HuH-7.5 (cell line): ENCODE results near the gene ROBO3.

ENCODE experiments used
- DNase-seq: peaks from one replicate; pipeline ENCODE4 v3.0.0; 2011; ENCODE audit warnings: low spot score

Gene ROBO3

DNA sequence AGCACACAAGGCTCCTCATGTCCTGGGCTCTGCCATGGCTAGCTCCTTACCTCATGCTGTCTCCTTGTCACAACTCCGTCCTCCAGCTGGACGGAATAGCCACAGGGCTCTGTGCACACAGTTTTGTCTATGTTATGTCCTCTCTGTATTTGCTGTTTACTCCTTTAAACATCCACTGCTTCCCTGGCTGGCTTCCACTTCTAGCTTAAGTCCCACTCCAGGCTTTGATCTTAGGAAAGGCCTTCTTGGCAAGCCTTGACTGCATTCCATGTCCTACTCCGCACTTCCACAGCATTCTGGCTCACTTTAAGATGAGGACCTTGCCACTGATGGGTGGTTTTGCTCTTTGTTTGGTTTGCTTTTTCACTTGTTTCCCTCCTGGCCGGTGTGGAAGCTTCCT, 22.9 kb upstream of the ROBO3 start:
- no peak for DNase-seq

DNA sequence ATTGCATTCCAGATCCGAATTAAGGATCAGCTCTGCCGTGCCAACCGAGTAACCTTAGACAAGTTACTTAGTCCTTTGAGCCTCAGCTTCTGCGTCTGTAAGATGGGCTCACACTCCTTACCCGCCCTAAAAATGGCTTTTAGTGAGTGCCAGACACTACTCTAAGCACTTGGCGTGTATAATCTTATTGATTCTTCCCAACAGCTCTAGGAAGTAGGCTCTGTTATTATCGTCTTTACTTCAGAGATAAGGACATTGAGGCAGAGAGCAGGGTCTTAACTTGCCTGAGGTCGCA, 21.7 kb upstream of the ROBO3 start:
- DNase-seq = no peak

DNA sequence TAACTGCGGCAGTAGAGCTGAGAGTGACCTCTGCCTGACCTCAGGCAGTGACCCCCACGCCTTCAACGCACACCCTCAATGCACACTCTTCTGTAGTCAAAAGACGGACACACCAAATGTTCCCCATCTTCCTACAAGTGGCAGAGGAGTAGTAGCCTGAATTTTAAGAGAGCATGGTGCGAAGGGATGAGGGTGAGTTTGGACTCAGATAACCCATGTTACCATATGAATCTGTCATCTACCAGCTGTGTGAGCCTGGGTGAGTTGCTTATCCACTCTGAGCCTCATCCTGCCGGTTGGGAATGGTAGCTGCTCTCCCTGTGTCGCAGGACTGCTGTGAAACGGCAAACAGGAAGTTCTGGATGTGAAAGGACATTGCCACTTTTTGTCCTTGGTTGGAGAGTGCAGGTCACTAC, 20.6 kb upstream of the ROBO3 start:
- no peak for DNase-seq

DNA sequence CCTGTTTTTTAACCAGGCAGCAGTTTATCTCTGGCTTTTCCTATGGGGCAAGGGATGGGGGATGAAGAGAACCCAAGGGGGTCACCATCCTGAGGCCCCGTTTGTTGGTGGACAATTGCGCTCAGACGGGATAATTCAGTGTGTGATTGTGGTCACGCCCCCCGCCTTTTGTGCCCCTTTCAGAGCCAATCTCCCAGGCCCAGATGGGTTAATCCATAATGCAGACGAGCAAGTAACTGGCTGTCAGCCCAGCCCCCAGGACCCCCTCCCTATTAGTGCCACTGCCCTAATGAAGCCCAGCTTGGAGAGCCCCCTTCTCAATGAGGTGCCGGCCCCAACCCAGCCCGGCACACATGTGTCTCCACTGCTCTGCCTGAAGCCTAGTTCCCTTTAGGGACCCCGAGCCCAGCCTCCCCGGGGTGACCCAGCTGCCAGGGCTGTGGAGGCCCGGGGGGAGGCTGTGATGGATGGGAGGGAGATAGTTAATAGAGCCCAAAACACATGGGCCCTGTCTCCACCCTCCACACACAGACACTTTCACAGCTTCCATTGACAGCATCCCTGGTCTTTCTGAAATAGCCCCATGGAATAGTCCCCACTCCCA, 19.1 kb upstream of the ROBO3 start:
- no peak for DNase-seq

DNA sequence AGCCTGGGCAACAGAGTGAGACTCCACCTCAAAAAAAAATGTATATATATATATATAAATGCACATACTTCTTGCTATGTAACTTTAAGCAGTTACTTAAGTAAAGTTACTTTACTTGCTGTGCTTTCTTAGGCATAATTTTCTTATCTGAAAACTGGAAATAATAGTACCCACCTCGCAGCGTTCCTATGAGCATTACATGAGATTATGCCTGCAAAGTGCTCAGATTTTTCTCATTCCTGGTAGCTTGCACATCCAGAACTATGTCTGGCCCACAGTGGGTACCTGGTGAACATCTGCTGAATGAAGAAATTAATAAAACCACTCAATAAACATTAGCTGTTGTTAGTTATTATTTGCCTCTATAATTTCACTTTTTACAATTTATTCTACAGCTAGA, 6.1 kb upstream of the ROBO3 start:
- no peak for DNase-seq

DNA sequence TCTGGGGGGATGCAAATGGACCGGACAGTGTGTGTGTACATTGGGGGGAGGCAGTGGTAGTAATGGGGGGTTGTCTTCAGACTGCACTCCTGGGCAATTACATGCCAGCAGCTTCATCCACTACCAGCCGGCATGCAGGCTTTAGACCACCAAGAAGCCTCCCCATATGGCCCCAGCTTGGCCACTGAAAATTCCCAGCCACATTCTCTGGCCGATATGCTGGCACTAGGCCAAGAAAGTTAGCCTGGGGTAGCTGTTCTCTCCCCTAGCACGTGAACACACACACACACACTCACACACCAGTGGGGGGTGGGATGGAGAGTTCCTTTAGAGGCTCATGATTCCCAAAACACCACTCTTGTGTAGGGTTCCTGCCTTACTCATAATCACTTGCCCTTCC, 3.6 kb upstream of the ROBO3 start:
- DNase-seq = no peak

DNA sequence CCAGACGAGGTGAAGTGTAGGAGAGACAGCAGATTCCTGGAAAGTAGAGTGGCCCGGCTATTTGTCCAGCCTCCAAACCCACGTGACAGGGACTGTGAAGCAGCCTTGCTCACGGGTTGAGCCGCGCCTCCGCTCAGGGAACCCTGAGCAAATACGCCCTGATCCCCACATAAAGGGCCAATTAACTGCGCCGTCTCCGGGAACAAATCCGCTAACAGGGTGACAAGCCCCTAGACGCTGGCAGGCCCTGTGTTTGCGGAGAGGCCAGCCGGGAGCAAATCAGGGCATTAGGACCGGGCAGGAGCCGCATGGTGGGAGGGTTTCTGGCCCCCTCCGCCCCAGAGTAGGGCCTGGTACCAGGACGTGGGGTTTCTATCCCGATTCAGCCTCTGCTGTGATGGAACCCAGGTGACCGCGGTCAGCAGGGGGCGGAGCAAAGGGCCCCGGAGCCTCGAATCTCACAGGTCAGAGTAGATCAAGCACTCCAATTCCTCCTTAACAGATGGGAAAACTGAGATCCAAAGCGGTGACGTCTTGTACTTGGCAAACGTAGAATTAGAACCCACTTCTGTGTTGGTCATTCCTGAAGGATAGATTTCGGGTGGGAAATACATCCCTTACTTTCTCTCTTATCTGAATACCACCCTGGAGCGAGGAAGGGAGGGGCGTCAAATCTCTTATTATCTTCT, 2.0 kb upstream of the ROBO3 start:
- no peak for DNase-seq

DNA sequence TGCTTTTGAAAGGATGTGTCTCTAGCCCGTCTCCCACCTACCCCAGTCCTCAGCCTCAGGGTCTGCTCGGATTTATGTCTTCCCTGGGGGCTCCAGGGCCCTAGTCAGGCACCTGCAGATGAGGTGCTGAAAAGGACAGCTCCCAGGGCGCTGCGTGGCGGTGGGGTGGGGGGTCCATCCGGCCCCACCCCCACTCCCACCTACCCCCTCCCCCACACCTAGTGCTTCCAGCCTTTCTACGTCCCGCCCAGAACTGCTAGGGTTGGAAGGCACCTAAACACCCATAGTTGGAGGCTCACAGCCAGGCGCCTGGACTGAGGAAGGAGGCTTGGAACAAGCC, 1.4 kb upstream of the ROBO3 start:
- no peak for DNase-seq

DNA sequence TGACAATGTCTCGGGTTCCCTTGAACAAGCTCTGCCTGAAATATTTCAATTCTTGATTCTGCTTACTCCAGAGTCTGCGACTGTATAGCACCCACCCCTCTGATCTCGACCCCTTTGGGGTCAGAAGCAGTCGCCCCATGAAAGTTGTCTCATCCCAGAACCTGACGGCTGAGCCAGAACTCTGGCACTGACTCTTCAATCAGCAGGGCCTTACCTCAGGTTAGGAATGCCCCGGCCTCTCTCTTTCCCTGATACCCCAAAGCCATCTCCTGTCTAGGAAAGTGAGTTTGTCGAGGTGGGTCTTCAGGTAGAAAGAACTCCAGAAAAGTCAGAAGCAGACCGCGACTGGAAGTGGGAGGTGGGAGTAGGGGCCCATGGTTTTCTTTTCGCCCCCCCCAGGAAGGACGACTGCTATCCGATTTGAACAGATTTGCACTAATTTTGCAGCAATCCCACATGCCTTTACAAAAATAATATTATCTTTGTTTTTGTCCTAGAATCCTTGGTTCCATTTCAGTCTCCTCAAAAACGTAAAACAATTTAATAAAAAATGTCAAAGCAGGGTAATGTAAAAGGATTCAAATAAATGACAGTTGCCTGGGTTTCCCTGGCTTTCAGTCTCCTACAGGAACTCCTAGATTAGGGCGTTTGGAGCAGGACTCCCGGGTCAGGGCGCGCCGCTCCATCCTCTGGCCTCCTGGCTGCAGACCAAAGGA, 898 bp upstream of the ROBO3 start:
- DNase-seq = no peak

DNA sequence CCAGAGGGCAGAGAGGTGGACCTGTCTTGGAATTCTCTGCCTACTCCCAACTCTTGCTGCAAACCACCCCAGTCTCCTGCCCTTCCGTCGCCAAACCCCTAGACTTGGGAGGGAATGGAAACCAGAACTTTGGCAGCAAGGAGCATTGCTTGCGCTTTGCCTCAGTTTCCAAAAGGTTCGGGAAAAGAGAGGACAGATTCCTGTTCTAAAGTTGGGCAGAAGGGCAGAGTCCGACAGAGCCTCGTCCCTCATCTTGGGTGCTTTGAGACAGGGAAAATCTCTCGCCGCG, 396 bp upstream of the ROBO3 start:
- DNase-seq = no peak

DNA sequence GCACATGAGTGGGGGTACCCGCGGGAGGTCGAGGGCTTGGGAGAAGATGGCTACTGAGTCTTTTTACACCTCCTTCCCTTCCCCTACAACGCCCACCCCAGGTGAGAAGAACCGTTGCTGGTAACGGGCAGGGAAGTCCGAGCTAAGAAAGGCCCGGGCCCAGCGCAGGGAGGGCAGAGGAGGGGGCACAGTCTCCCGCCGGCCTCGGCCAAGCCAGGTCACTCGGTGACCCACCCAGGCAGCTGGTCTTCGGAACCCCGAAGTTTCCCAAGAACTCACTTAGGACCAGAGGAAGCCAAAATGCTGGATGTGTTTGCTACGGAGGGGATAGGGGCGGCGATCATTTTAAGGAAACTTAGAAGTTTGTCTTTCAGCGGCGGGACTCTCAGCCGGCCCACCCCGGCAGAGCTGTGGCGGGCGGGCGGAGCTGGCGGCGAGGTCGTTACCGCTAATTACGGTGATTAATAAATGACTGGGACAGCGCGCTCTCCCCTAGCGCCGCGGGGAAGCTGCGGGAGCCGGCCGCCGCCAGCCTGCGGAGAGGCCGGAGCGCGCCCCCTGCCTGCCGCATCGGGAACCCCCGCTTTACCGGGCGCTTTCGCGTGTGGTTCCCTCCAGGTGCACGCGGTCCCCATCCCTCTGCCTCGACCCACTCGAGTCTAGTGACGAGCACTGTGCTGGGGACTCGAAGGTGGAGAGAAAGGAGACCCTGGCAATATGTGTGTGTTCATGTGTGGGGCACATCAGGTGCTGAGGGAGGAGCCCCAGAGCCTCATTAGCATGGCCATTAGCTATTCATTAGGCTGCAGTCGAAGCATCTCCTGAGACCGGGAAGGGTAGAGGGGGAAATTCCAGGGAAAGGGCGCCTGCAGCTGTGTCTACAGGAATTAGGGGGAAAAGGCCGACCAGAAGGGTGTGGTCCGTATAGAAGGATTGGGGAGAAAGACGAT, 945 bp downstream of the ROBO3 start:
- peak; percentile 82 for DNase-seq

DNA sequence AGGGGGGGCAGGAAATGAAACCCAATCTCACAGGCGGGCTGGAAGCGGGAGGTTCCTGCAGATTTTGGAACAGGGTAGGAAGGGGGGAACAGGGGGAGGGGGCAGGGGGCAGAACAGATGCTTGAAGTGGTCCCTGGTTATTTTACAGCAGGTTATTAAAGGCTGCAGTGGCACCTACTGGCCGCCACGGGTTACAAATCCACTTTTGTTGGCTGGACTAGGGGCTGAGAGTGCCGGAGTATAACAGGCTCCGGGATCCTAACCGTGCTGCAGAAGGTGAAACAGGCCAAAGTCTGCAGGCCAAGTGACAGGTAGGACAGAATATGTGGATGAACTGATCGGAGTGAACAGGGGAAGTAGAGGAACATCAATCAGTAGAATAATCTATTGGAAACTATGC, 2.5 kb downstream of the ROBO3 start:
- peak; percentile 78 for DNase-seq

DNA sequence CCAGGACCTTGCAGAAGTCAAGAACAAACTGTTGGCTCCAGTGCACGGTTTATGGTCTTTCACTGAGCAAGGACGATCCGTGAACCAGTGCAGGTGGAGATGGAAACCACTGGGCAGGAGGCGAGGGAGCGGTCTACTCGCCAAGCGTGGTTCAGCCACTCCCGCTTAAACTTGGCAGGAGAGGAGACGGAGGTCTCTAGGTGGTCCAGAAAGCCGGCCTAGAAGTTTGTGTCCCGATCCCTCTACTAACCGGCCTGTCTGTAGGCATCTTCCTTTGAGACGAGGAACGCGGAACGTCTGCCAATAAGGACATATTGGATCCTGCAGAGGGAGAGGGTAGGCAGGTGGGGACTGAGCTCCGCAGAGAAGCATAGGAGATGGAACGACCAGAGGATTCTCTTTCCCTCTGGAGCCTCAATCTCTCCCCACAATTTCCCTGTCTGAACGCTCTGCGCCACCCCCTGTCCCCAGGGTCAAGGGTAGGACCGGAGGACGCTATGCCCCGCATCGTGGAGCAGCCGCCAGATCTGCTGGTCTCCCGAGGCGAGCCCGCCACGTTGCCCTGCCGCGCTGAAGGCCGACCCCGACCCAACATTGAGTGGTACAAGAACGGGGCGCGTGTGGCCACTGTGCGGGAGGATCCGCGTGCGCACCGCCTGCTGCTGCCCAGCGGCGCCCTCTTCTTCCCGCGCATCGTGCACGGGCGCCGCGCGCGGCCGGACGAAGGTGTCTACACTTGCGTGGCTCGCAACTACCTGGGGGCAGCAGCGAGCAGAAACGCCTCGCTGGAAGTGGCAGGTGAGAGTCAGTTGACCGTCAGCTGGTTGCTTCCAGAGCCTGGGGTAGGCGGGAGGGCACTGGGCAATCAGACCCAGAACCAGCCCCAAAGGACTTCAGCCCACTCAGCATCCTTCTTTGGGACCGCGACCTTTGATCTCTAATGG, 3.4 kb downstream of the ROBO3 start:
- DNase-seq = no peak

DNA sequence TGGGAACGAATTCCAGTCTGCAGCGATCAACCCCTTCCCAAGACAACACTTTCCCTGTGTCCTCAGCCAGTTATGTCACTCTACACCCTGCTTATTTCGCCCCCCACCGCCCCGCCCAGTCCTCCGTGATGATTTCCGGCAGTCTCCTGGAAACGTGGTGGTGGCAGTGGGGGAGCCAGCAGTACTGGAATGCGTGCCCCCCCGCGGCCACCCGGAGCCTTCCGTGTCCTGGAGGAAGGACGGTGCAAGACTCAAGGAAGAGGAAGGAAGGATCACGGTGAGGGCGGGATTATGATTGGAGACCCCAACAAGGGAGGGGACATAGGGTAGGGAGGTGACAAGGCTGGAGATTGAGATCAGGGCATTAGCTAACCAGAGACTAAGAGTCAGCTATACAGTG, 4.1 kb downstream of the ROBO3 start:
- no peak for DNase-seq

DNA sequence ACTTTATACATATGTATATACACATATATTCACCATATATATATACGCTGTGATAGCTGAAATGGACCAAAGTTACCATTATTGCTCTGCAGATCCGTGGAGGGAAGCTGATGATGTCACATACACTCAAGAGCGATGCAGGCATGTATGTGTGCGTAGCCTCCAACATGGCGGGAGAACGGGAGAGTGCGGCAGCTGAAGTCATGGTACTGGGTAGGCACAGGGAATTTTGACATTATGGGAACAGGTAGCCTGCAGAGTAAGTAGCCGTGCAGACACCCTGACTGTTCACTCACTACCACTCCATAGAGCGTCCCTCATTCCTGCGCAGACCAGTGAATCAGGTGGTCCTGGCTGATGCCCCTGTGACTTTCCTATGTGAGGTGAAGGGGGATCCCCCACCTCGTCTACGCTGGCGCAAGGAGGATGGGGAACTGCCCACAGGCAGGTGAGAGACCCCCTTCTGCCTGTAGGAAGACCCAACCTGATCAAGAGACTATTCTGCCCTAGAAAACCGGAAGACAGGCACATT, 4.7 kb downstream of the ROBO3 start:
- no peak for DNase-seq

DNA sequence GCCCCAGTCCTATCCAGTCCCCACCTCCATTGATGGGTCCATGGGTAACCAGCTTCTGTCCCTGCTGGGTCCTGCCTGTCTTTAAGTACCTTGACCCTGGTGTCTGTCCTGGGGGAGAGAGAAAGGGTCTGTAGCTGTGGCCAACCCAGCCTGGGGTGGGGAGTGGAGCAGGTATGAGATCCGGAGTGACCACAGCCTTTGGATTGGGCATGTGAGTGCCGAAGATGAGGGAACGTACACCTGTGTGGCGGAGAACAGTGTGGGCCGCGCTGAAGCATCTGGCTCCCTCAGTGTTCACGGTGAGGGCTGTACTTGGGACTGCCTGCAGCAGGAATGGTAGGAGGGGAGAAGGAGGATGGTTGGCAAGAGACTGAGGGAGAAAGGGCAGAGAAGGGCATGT, 5.2 kb downstream of the ROBO3 start:
- no peak for DNase-seq

DNA sequence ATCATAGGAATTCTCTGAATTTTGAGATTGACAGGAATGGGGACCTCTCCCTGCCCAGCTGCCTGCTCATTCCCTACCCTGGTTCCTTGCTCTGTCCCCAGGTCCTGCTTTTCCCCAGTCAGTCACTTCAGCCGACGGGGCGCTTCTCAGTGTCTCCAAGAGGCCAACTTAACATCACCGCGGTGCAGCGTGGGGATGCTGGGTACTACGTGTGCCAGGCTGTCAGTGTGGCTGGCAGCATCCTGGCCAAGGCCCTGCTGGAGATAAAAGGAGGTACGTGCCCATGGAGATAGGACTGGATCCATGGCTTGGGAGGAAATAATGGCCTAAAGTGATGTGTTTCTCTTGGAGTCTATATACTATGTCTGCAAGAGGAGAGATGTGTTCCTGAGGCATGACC, 7.0 kb downstream of the ROBO3 start:
- no peak for DNase-seq

DNA sequence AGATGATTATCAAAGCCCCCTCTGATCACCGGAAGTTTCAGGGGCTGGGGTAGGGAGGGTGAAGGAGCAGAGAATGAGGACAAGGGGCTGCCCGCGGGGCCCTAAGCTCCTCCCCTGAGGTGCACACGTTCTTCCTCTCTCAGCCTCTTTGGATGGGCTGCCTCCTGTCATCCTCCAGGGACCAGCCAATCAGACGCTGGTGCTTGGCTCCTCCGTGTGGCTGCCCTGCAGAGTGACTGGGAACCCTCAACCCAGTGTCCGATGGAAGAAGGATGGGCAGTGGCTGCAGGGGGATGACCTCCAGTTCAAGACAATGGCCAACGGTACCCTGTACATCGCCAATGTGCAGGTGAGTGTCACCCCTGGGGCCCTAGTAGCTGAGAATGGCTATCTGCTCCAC, 7.5 kb downstream of the ROBO3 start:
- no peak for DNase-seq

DNA sequence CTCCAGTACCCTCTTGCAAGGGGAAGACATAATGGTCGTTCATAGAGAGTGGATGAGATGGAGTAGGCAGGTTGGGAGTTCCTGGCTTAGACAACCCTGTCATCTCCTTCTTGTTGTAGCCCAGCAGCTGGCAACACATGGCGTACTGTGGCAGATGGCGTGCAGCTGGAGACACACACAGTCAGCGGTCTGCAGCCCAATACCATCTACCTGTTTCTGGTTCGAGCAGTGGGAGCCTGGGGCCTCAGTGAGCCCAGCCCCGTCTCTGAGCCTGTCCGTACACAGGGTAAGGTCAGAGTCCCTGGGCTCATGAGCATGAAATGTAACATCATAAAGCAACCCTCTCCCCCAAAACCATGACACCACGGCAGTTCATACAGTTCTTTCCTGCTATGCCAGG, 8.7 kb downstream of the ROBO3 start:
- DNase-seq = no peak

DNA sequence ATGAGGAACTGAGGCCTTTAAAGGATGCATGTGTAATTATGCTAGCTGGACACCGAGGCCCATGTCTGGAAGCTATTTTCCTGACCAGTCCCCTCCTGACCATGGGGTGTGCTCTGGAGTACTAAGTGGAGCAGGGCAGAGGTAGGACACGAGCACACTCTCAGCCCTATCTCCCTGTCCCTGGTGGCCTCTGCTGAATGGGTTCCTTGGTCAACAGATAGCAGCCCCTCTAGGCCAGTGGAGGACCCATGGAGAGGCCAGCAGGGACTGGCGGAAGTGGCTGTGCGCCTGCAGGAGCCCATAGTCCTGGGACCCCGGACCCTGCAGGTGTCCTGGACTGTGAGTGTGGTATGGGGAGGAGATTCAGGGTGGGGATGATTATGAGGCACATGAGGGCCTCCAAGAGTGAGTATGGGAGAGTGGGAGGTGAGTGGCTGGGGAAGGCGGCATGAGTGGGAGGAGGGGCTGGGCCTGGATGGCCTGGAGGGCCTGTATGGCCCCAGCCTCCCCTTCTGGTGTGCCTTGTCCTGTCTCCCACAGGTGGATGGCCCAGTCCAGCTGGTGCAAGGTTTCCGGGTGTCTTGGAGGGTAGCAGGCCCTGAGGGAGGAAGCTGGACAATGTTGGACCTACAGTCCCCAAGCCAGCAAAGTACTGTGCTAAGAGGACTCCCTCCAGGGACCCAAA, 9.5 kb downstream of the ROBO3 start:
- DNase-seq = no peak

DNA sequence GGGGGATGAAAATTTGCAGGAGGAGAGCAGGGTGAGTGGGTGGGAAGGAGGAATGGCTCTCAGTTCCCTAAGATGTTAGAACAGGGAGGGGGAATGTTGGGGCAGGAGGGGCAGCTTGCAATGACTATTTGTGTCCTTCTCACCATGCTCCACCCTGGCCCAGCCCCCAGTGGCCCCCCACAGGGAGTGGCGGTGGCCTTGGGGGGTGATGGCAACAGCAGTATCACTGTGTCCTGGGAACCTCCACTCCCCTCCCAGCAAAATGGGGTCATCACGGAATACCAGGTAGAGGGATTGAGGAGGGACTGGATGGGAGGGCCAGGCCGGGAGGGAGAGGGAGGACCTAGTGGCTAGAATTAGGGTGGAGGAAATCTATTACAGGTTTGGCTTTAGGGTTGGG, 10.2 kb downstream of the ROBO3 start:
- no peak for DNase-seq
